HEK293 (cell line): ENCODE results near the gene MTMR6.

Experiments
- CTCF ChIA-PET: fragments of 350-600 bp; formaldehyde crosslinking; extraction: SDS; loops from one replicate; lab custom pipeline; 2021; ENCODE audit warnings: antibody characterized with exemption; lab: Yijun Ruan, JAX
- POLR2A ChIA-PET: fragments of 300-600 bp; formaldehyde crosslinking; extraction: SDS; loops from one replicate; lab custom pipeline; 2020; ENCODE audit warnings: antibody characterized with exemption, inconsistent platforms; lab: Yijun Ruan, JAX
- H3K27ac ChIP-seq: fragments of 200-500 bp; sonication (Bioruptor generic); 2 replicates; pipeline ENCODE4 v1.5.1; 2014; ENCODE audit warnings: low read depth, low read length, control low read depth, inconsistent platforms; ENCODE audit errors: extremely low read depth
- H3K36me3 ChIP-seq, 2 experiments: fragments of 200-500 bp in 1 of 2; sonication (Bioruptor generic) in 1 of 2; 1 replicate in 1 of 2; 2 replicates in 1 of 2; pipeline ENCODE4 v1.5.1; 2014 to 2017; ENCODE audit warnings: inconsistent platforms in 2 of 2, low read length in 2 of 2; ENCODE audit not compliant: control insufficient read depth in 2 of 2, insufficient read depth in 1 of 2
- H3K4me1 ChIP-seq: fragments of 200-500 bp; sonication (Bioruptor generic); 2 replicates; pipeline ENCODE4 v1.5.1; 2014; ENCODE audit warnings: mild to moderate bottlenecking, low read length, inconsistent platforms; ENCODE audit not compliant: control insufficient read depth, insufficient read depth
- H3K4me3 ChIP-seq: 2 replicates; pipeline ENCODE4 v1.5.1; 2011; ENCODE audit warnings: low read depth, mild to moderate bottlenecking, control low read depth, low read length, moderate library complexity
- H3K9me3 ChIP-seq: fragments of 200-500 bp; sonication (Bioruptor generic); 2 replicates; pipeline ENCODE4 v1.5.1; 2014; ENCODE audit warnings: low read depth, low read length, inconsistent platforms; ENCODE audit not compliant: control insufficient read depth, insufficient read depth
- AEBP2 ChIP-seq: fragments of 450-650 bp; formaldehyde crosslinking; IDR thresholded peaks from 2 replicates; pipeline ENCODE4 v1.5.1; 2016; ENCODE audit warnings: missing biosample characterization, missing genetic modification characterization, borderline replicate concordance
- BCL11A ChIP-seq: fragments of 450-650 bp; formaldehyde crosslinking; IDR thresholded peaks from 2 replicates; pipeline ENCODE4 v1.5.1; 2016; ENCODE audit warnings: low read depth, missing biosample characterization, missing genetic modification characterization
- HIC1 ChIP-seq: fragments of 450-650 bp; formaldehyde crosslinking; IDR thresholded peaks from 2 replicates; pipeline ENCODE4 v1.5.1; 2016; ENCODE audit warnings: missing biosample characterization, missing genetic modification characterization
- KLF1 ChIP-seq: fragments of 450-650 bp; formaldehyde crosslinking; IDR thresholded peaks from 2 replicates; pipeline ENCODE4 v1.5.1; 2016; ENCODE audit warnings: missing biosample characterization, missing genetic modification characterization
- TRIM28 ChIP-seq: IDR thresholded peaks from 2 replicates; pipeline ENCODE4 v1.6.1; 2011; ENCODE audit warnings: low read length, control low read depth, borderline replicate concordance
- ZBTB21 ChIP-seq: fragments of 450-650 bp; formaldehyde crosslinking; IDR thresholded peaks from 2 replicates; pipeline ENCODE4 v1.5.1; 2017; ENCODE audit warnings: missing biosample characterization, missing genetic modification characterization
- ZNF18 ChIP-seq: fragments of 450-650 bp; formaldehyde crosslinking; IDR thresholded peaks from 2 replicates; pipeline ENCODE4 v1.5.1; 2016; ENCODE audit warnings: missing biosample characterization, missing genetic modification characterization
- ZNF324 ChIP-seq: fragments of 450-650 bp; formaldehyde crosslinking; IDR thresholded peaks from 2 replicates; pipeline ENCODE4 v1.5.1; 2016; ENCODE audit warnings: missing biosample characterization, missing genetic modification characterization
- ZNF350 ChIP-seq: fragments of 450-650 bp; formaldehyde crosslinking; IDR thresholded peaks from 2 replicates; pipeline ENCODE4 v1.5.0; 2017; ENCODE audit warnings: missing biosample characterization, mild to moderate bottlenecking, missing genetic modification characterization
- ZNF518A ChIP-seq: fragments of 450-650 bp; formaldehyde crosslinking; conservative IDR thresholded peaks from 2 replicates; pipeline ENCODE4 v1.5.1; 2016; ENCODE audit warnings: low read depth, missing biosample characterization, missing genetic modification characterization
- ZNF558 ChIP-seq: fragments of 450-650 bp; formaldehyde crosslinking; IDR thresholded peaks from 2 replicates; pipeline ENCODE4 v1.5.1; 2016; ENCODE audit warnings: missing biosample characterization, missing genetic modification characterization
- ZNF621 ChIP-seq: fragments of 450-650 bp; formaldehyde crosslinking; IDR thresholded peaks from 2 replicates; pipeline ENCODE4 v1.5.1; 2017; ENCODE audit warnings: missing biosample characterization, missing genetic modification characterization
- ZNF629 ChIP-seq: fragments of 450-650 bp; formaldehyde crosslinking; IDR thresholded peaks from 2 replicates; pipeline ENCODE4 v1.5.1; 2017; ENCODE audit warnings: missing biosample characterization, missing genetic modification characterization
- ZSCAN16 ChIP-seq: fragments of 450-650 bp; formaldehyde crosslinking; IDR thresholded peaks from 2 replicates; pipeline ENCODE4 v1.5.1; 2016; ENCODE audit warnings: missing biosample characterization, missing genetic modification characterization
- ZSCAN23 ChIP-seq: fragments of 450-650 bp; formaldehyde crosslinking; IDR thresholded peaks from 2 replicates; pipeline ENCODE4 v1.5.1; 2016; ENCODE audit warnings: missing biosample characterization, missing genetic modification characterization

The MTMR6 gene

GRCh38 chr13:25218019-25218418 is 69.3 kb downstream of the MTMR6 start (continued):
- TF ChIP-seq ZNF518A (tag by site-specific recombination) (no peak), AEBP2 (tag by site-specific recombination) (no peak)
- TF ChIP-seq, all 188 proteins: peak for 0

- Histone ChIP-seq H3K4me3 (no peak overlapping the region), H3K36me3 (no peaks in the 10 kb centered on the region), H3K4me1 (no peaks in the 10 kb centered on the region), H3K27ac (no peak overlapping the region), H3K9me3 (no peaks in the 10 kb centered on the region)
- TF ChIP-seq ZNF621 (tag by site-specific recombination) (no peak), HIC1 (no peak), KLF1 (tag by site-specific recombination) (no peak), ZNF629 (tag by site-specific recombination) (peak; percentile 71), ZSCAN23 (tag by site-specific recombination) (no peak), ZNF324 (tag by site-specific recombination) (no peak), ZSCAN16 (tag by site-specific recombination) (no peak), ZNF350 (no peak), ZNF18 (tag by site-specific recombination) (no peak), TRIM28 (no peak), ZNF558 (tag by site-specific recombination) (no peak), BCL11A (tag by site-specific recombination) (no peak), ZBTB21 (tag by site-specific recombination) (peak; percentile 49; the same call in 1 of the 2 replicates)
- POLR2A ChIA-PET, result no interaction called here
- CTCF ChIA-PET, result no interaction called here
These were observed 70.0 kb downstream of the MTMR6 start for GRCh38 chr13:25217023-25217885.
